Left cardiac atrium (tissue), 4 donors: ENCODE results near the gene WDR62. TPM values are rescaled to one million over a fixed set of nuclear protein-coding genes. Genes with fewer than 3 reads are reported as not detected.

Experiments
- ATAC-seq, 2 donors: fragments of 200-7000 bp; cut with Tn5 transposase; one replicate each; pipeline ENCODE4 v1.9.1; 2020; ENCODE audit warnings: mild to moderate bottlenecking in 2 of 2, moderate library complexity in 2 of 2
- DNase-seq: peaks from one replicate; pipeline ENCODE4 v3.0.0-alpha.2; 2020
- intact Hi-C, 2 donors: fragments of 100-400 bp; cut with DNase I; formaldehyde crosslinking; loops; one replicate each; pipeline versions ENCODE4 v1.14.1 to v1.15.1; 2022 to 2023
- long read RNA-seq: library from polyadenylated mRNA; unstranded; transcript quantifications from one replicate; pipeline ENCODE4 v2.0.0, GENCODE V29; 2021
- total RNA-seq, 2 donors: library from RNA; stranded (reverse); fragmentation: NEBNext Ultra II Directional; extraction: Animal tissue kit (Norgen Biotek cat#: 25700); gene quantifications; one replicate each; pipeline ENCODE4 v1.2.1, GENCODE V29; 2021
- donor health status: DM: no; HTN: yes; CAD: no.
- donor health status: DM: no; HTN: yes; CAD: no; lungs with severe emphysema.
- donor health status: DM: yes; HTN: yes; CAD: no.
- donor health status: Dilated cardiomyopathy.

Gene WDR62
- 10 to 100 TPM in 1 of 2 donors, 1 to 10 TPM in 1; 4.4 to 18.1 TPM for total RNA-seq
- long read RNA-seq, partial matches to known transcripts, result 10 of 12 reads
- long read RNA-seq, other reads (novel, unspliced or antisense), result 2 of 12 reads

DNA sequence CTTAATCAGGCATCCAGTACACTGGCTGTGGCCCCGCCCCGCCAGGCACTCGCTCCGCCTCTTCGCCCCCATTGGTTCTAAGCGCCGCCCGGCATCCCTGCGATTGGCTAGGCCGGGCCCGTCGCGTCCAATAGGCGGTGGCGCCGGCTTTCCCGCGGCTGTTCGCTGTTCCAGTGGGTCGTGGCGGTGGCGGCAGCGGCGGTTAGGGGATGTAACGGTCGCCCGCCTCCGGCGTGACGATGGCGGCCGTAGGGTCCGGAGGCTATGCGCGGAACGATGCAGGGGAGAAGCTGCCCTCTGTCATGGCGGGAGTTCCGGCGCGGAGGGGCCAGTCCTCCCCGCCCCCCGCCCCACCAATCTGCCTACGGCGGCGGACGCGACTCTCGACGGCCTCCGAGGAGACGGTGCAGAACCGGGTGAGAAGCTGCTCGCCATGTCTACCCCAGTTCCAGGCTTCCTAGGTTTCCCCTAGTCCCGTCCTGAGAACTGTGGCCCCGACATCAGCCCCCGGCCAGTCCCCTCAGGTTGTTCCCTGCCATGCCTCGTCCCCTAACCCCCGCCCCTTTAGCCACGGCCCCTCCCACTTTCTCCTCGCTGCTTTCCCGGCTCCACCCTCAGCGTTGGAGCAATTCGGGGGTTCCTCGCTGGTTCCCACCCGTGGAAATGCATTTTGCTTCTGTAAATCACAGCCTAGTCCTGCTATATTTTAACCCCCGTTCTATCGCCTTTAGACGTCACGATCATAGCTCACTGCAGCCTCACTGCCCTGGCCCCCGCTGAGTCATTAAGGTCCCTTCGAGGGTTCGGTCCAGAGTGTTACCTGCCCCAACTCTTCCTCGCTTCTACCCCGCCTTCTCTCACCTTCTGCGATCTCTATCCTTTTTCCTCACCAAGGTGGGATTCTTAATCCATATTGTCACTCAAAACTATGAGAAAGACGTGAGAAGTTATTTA lies at the start of gene WDR62:
WDR62 (plus strand) TSS at position 165 of the 954 bp plus-strand sequence; CDS start at position 240, 75 bp downstream.
- intact Hi-C loops, result loop anchor here in 1 of 2 donors (10.0 kb wide), 1 partner anchor 60 kb away; the partner anchor contains the start of genes OVOL3, POLR2I and TBCB
- DNase-seq (peak; percentile 95), ATAC-seq (peak; percentile 86 to 91)

GRCh38 chr19:36006955-36007354 lies 47.7 kb upstream of the WDR62 start:
- ATAC-seq (no peak), DNase-seq (no peak)
- intact Hi-C loops, result no loop called here

DNA sequence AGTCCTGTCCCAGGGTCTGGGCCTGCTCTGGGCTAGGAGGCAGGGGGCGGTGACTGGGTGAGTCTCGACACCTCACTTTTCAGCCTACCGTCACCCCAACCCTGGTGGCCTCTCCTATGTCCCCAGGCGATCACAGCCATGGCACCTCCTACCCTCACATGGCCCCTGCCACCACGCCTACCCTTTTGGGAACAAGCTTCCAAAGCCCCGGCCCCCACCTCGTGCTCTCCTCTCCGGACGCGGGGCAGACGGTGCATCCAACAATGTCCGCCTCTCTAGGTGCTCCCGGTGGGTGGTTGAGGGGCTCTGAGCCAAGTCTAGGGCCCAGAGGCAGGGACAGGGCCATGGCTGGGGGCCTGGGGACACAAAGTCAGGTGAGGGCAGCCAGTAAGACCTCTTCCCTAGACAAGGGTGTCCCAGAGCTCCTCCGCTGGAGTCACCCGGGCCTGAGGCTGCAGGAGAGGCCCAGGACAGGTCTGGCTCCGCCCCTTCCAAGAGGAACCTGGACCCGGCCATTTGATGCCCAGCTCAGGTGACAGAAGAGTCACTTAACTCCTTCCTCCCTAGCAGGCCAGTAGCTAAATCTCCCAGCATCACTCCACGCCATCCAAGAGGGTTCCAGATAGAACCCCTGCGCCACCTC lies 46.2 kb upstream of the WDR62 start, which contains the start of gene SYNE4:
SYNE4 (minus strand) TSS at position 478 of the 643 bp plus-strand sequence; CDS start at position 346, 132 bp downstream.
- intact Hi-C loops, result no loop called here
- ATAC-seq (peak in 1 of 2 donors; percentile 7), DNase-seq (no peak)

DNA sequence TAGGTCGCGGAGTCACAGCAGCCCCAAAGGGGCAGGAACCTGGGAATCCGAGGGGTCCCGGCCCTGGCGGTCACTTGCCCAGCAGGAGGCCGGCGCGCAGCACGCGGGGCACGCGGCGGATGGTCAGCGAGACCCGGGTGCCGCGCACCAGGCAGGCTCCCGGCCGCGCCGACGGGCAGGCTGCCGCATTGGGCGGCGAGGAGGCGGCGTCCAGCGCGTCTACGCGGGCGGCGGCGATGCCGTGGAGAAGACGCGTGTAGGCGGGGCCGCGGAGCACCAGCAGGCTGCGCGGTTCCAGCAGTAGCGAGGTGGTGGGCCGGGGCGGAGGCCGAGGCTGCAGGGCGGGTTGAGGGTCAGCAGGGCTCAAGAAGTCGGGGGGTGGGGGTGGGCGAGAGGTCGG lies 45.5 kb upstream of the WDR62 start:
- ATAC-seq (peak; percentile 60 to 73), DNase-seq (peak; percentile 81)
- intact Hi-C loops, result no loop called here

- intact Hi-C loops, result no loop called here
- no peak for DNase-seq
- no peak for ATAC-seq
These were observed 44.9 kb upstream of the WDR62 start for GRCh38 chr19:36009633-36010379.

- ATAC-seq (no peak), DNase-seq (no peak)
- intact Hi-C loops, result no loop called here
These were observed 44.3 kb upstream of the WDR62 start for GRCh38 chr19:36010402-36010801.

DNA sequence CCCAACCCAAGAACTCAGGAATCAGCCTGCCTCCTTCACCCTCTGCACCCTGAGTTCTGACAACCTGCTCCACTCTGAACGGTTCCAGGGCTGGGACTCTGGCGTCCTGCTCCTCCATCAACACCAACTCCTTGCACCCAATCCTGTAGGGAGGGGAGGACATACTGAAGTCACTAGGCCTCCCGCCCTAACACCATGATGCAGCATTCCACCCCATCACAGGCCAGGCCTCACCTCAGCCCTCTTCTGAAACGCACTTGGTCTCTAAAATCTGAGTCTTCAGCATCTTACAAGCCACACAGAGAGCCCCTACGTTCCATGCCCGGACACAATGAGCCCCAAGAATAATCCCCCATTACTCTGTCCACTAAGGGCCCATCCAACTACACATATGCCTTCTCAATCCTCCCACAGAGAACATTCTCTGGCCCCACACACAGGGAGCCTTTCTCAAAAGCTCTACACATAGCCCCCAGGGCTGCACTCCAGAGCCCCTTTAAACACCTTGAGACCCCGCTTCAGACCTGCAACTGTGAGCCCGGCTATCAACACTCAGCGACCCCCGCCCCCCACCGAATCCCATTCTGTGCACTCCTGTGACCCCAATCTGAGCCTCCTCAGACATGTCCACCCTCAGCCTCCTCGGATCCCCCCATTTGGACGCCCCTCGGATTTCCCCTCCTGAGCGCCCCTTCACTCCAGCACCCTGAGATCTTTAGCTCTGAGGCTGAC lies 41.3 kb upstream of the WDR62 start:
- intact Hi-C loops, result no loop called here
- no peak for ATAC-seq
- DNase-seq, result no peak

DNA sequence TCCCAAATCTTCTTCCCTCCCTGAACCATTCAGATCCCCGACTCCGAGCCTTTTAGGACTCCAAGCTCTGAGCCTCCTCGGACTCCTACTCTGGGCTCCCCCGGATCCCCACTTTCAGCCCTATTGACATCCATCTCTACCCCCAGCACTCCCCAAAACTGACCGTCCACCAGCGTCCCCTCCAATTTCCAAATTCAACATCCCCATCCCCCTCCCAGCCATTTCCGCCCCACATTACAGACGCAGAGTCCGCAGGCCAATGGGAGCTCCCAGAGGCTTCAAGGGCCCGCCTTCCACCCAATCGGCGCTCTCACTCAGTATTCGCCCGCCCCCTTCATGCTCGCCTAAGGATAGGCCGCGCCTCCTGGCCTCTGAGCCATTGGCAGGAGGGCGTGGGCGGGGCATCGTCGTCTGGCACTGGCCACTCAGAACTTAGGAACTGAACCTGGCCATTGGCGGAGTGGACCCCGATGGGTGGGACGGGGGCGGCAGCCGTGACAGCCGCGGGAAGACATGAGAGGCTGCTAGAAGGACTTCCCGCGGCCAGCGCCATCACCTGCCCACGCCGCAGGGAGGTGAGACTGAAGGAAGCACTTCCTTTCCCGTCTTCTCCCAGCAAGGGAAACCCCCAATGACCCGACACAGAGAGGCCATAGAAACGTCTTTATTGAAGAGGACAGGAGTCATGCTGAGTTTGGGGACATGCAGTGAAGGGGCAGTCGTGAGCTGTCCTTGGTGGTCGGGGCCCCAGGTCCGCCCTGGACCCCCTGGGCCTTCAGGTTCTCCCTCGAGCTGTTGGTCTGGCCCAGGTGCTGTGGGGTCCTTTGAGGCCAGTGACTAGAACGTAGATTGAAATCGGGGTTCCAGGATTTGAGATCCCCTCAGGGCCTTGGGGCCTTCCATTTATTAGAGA lies 40.4 kb upstream of the WDR62 start, which contains the start of gene ALKBH6:
ALKBH6 (minus strand) TSS at position 202 of the 913 bp plus-strand sequence. CDS start 816 bp downstream, outside the sequence.
- intact Hi-C loops, result no loop called here
- ATAC-seq (peak; percentile 99), DNase-seq (peak; percentile 100)

DNA sequence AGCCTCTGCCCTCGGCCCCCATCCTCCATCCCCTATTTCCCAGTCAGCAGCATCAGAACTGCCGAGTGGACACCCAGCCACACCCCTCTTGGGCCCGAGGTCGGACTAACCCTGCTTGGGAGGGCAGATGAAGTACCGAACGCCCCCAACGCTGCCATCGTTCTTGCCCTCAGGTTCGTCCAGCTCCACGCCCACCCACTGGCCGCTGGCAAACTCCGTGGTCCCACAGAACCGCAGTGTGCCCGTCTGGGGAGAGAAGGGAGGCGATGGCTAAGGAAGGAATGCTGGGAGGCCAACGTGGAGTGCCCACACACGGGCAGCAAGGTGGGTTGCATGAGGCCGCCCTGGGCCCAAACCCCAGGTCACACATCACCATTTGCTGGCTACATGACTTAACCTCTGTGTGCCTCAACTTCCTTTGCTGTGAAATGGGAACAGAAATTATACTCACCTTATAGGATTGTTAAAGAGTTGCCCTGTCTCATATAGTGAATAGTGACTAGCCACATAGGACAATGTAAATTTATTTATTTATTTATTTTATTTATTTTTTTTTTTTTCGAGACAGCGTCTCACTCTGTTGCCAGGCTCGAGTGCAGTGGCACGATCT lies 35.5 kb upstream of the WDR62 start:
- ATAC-seq (no peak), DNase-seq (no peak)
- intact Hi-C loops, result no loop called here

DNA sequence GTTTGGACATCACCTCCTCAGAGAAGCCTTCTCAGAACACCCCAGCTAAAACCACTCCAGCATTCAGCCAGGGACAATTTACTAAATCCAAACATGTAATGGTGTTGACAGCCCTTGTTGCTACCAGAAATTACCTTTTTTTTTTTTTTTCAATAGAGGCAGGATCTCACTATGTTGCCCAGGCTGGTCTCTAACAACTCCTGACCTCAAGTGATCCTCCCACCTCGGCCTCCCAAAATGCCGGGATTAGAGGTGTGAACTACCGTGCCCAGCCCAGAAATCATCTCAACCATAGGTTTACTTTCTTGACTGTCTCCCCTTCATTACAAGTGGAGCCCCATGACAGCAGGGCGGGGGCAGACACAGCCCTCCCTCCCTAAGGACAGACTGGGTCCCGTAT lies 31.3 kb upstream of the WDR62 start:
- intact Hi-C loops, result no loop called here
- ATAC-seq (no peak), DNase-seq (no peak)

- DNase-seq, result no peak
- intact Hi-C loops, result no loop called here
- ATAC-seq, result no peak
These were observed 29.2 kb upstream of the WDR62 start for GRCh38 chr19:36025541-36025940.

DNA sequence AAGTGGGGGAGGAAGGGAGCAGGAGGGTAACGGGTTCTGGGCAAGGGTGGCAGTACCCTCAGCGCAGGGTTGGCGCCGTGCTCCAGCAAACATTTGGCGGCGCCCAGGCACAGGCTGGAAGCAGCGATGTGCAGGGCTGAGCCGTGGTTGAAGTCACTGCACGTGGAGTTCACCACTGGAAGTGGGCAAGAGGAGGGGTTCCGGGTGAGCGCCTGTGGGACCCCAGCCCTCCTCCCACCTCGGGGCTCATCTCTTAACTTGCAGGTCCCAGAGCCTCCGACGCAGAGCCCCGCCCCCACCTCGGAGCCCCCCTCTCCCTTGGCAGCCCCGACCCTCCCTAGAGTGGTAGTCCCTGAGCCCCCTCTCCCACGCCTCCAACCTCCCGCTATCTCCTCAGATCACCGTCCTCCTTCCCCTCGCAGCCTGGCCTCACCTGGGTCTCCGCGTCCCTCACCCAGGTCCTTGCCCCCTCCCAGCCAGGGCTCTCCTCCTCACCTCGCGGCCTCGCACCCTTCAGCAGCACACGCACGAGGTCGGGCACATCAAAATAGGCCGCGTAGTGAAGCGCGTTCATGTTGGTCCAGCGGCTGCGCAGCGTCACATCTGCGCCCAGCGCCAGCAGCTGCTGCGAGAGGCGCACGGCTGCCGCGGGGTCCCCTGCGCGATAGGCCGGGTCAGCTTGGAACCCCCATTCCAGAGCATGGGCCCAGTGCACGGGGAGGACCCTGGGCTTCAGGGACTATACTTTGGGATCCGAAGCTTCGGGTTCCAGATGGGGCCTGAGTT lies 28.4 kb upstream of the WDR62 start:
- intact Hi-C loops, result no loop called here
- DNase-seq (no peak), ATAC-seq (no peak)

DNA sequence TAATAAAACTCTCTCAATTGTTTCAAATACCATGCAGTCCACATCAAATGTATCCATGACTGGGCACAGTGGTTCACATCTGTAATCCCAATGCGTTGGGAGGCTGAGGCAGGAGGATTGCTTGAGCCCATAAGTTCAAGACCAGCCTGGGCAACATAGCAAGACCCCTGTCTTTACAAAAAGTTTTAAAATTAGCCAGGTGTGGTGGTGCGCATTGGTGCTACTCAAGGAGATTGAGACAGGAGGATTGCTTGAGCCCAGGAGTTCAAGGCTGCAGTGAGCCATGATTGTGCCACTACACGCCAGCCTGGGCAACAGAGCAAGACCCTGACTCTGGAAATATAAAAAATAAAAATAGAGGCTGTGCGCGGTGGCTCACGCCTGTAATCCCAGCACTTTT lies 27.0 kb upstream of the WDR62 start:
- no peak for DNase-seq
- intact Hi-C loops, result no loop called here
- ATAC-seq, result no peak

- DNase-seq (no peak), ATAC-seq (no peak)
- intact Hi-C loops, result no loop called here
These were observed 26.2 kb upstream of the WDR62 start for GRCh38 chr19:36028313-36029041.

GRCh38 chr19:36030264-36031148 lies 24.2 kb upstream of the WDR62 start:
- DNase-seq, result no peak
- intact Hi-C loops, result no loop called here
- ATAC-seq, result no peak
